ENCODE data around the gene ARRB2. TPM values are rescaled to one million over a fixed set of nuclear protein-coding genes. Genes with fewer than 3 reads are reported as not detected.

ARRB2 gene
- total and polyA plus RNA-seq, 2 experiments from 2014 or later: 37.3 to 45.0 TPM

GRCh38 chr17:4728124-4728523, 17.7 kb downstream of the ARRB2 start (continued):
- TF ChIP-seq POLR2AphosphoS5 (IDR thresholded peaks at IDR 0.05; ENCODE audit: low read depth) (no peak), EZH2 (IDR thresholded peaks at IDR 0.05; ENCODE audit: low read depth, unreplicated experiment) (no peak), REST (IDR thresholded peaks at IDR 0.05; ENCODE audit: unreplicated experiment) (no peak), EZH2phosphoT487 (IDR thresholded peaks at IDR 0.05; ENCODE audit: unreplicated experiment) (no peak), ZNF114 (CRISPR knock-in tag; IDR thresholded peaks at IDR 0.05) (no peak), ZNF331 (CRISPR knock-in tag; IDR thresholded peaks at IDR 0.05; ENCODE audit: low read depth) (no peak), NANOG (IDR thresholded peaks at IDR 0.05; ENCODE audit: borderline replicate concordance) (no peak)

- 0 out of 2 replicates have a peak, but pooled peaks cover 2% of the 10 kb centered on the region for H3F3A ChIP-seq (replicated peaks; ENCODE audit: low read depth)
- H3K36me3 ChIP-seq (ENCODE audit: insufficient read depth): no peaks in the 10 kb centered on the region
- H3K27me3 ChIP-seq (ENCODE audit: insufficient read depth): peaks cover 29% of the 10 kb centered on the region
- Mint-ChIP-seq H3K4me1 (peaks cover 4% of the 10 kb centered on the region), H3K27me3 (ENCODE audit: insufficient read depth, low read depth, poor library complexity) (peaks cover 28% of the 10 kb centered on the region), H3K4me3 (0 out of 3 replicates have a peak overlapping the region, but pooled peaks have one; percentile 17), H3K9me3 (no peaks in the 10 kb centered on the region), H3K27ac (no peak overlapping the region), H3K36me3 (ENCODE audit: low read depth) (peaks cover 4% of the 10 kb centered on the region; the same call in 1 of the 3 replicates)
- no peak for TF ChIP-seq STAT1 (IDR thresholded peaks at IDR 0.05; ENCODE audit: unreplicated experiment)
- TF ChIP-seq CREB1 (CRISPR knock-in tag; IDR thresholded peaks at IDR 0.05; ENCODE audit: low read depth): no peak
- no peak for TF ChIP-seq EZH2 (IDR thresholded peaks at IDR 0.05; ENCODE audit: low read depth, unreplicated experiment)
- TF ChIP-seq CTCF (conservative IDR thresholded peaks at IDR 0.05; ENCODE audit: low read depth in 2 of 2): peak; percentile 20 to 34; a peak in 2 of 4 replicates
- no peaks in the 10 kb centered on the region for H3K9me2 ChIP-seq (ENCODE audit: insufficient read depth)
- ATAC-seq: no peak
- no peaks in the 10 kb centered on the region for H3K79me2 ChIP-seq (replicated peaks; ENCODE audit: insufficient read depth)
- H3K27ac ChIP-seq (ENCODE audit: low read depth): no peak overlapping the region
- no peak overlapping the region for H2AFZ ChIP-seq
- no peak overlapping the region for H3K4me3 ChIP-seq
- 0 out of 2 replicates have a peak, but pooled peaks cover 5% of the 10 kb centered on the region for H4K20me1 ChIP-seq (replicated peaks; ENCODE audit: insufficient read depth)
- peak; percentile 11 for DNase-seq (ENCODE audit: low spot score)
- H3K4me2 ChIP-seq: no peak overlapping the region
- 0 out of 2 replicates have a peak, but pooled peaks cover 3% of the 10 kb centered on the region for H3K4me1 ChIP-seq (ENCODE audit: insufficient read depth)
These were observed 22.7 kb downstream of the ARRB2 start for GRCh38 chr17:4733073-4733531.
